Body of pancreas (tissue), 4 donors: ENCODE results near the gene FBXL7. TPM values are rescaled to one million over a fixed set of nuclear protein-coding genes. Genes with fewer than 3 reads are reported as not detected.

ENCODE experiments used
- ATAC-seq: fragments of 150-250 bp; one replicate; pipeline ENCODE4 v1.9.1; 2016
- DNase-seq, 4 donors: peaks; one replicate each; pipeline ENCODE4 v3.0.0-alpha.2; 2019
- H3K27ac ChIP-seq, 4 donors: fragments of 200-600 bp; sonication (generic); 1 replicate in 3 of 4; 2 replicates in 1 of 4; pipeline versions ENCODE4 v1.5.1 to v1.6.1; 2016 to 2019; ENCODE audit warnings: mild to moderate bottlenecking in 1 of 4, mixed read lengths in 1 of 4, moderate library complexity in 1 of 4
- H3K27me3 ChIP-seq, 2 donors: fragments of 200-600 bp; sonication (generic); one replicate each; pipeline ENCODE4 v1.6.0; 2016; ENCODE audit warnings: mild to moderate bottlenecking in 1 of 2
- H3K36me3 ChIP-seq, 2 donors: fragments of 200-600 bp; sonication (generic); replicated peaks in 1 of 2; 2 replicates each; pipeline ENCODE4 v1.5.1; 2016; ENCODE audit warnings: low read depth in 2 of 2; ENCODE audit not compliant: insufficient read depth in 1 of 2
- H3K4me1 ChIP-seq: fragments of 200-600 bp; sonication (generic); one replicate; pipeline ENCODE4 v1.6.0; 2016
- H3K4me3 ChIP-seq, 2 donors: fragments of 200-600 bp; sonication (generic); 1 replicate in 1 of 2; 2 replicates in 1 of 2; pipeline ENCODE4 v1.5.1; 2016 to 2019
- H3K9me3 ChIP-seq, 3 donors: fragments of 200-600 bp; sonication (generic); 1 replicate in 2 of 3; 2 replicates in 1 of 3; pipeline ENCODE4 v1.5.1; 2016
- CTCF ChIP-seq, 7 experiments: fragments of 450-650 bp in 4 of 7; fragments of 200-600 bp in 3 of 7; sonication (generic) in 3 of 7; IDR thresholded peaks; one replicate each; pipeline ENCODE4 v1.5.1; 2016 to 2019; ENCODE audit warnings: antibody characterized with exemption in 7 of 7
- POLR2A ChIP-seq, 3 donors: fragments of 450-650 bp; IDR thresholded peaks; one replicate each; pipeline ENCODE4 v1.6.1; 2016; ENCODE audit warnings: antibody characterized with exemption in 3 of 3, mild to moderate bottlenecking in 2 of 3
- WGBS, 2 donors: methylation state at CpG; one replicate each; pipeline ENCODE4 v1.1.5; 2017; 5-methylcytosine and 5-hydroxymethylcytosine counted together
- intact Hi-C: fragments of 100-400 bp; cut with DNase I; formaldehyde crosslinking; loops from one replicate; pipeline ENCODE4 v1.15.1; 2023
- total RNA-seq, 2 donors: library from RNA; depleted of rRNA; stranded (reverse); fragments of >200 nt; gene quantifications; one replicate each; pipeline ENCODE4 v1.1.0, GENCODE V29; 2016

Gene FBXL7
- total RNA-seq, 2 donors from 2014 or later, result 3.1 to 4.0 TPM

DNA sequence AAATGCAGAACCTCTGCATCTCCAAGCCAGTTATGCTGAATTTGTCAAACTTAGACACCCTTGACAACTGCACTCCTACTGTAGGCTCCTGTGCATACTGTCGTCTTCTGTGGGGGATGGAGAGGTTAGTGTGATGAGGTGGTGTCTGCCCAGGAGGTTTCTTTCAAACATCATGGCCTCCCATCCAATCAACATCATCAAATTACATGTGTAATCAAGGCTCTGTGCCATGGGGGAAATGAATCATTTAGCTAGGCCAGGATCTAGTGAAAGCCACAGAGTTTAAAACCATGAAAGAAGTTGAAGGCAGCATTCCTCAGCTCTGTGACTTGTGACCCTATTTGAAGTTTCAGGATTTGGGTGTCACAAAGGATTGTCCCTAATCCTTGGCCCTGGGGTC, 439.0 kb downstream of the FBXL7 start:
- no peaks in the 10 kb centered on the region for H3K27me3 ChIP-seq
- TF ChIP-seq POLR2A (IDR thresholded peaks at IDR 0.05), result no peak
- TF ChIP-seq CTCF (IDR thresholded peaks at IDR 0.05), result no peak
- intact Hi-C loops, result no loop called here

GRCh38 chr5:15940905-15941304, 440.9 kb downstream of the FBXL7 start:
- Histone ChIP-seq H3K4me3 (no peak overlapping the region), H3K27ac (no peak overlapping the region), H3K9me3 (no peaks in the 10 kb centered on the region), H3K4me1 (no peaks in the 10 kb centered on the region), H3K36me3 (no peaks in the 10 kb centered on the region), H3K27me3 (no peaks in the 10 kb centered on the region)
- TF ChIP-seq CTCF (IDR thresholded peaks at IDR 0.05), result no peak
- no peak for TF ChIP-seq POLR2A (IDR thresholded peaks at IDR 0.05)
- WGBS, 2 donors, result 58 to 72% methylated on average over 3 of the region's 3 CpGs
- ATAC-seq, result no peak
- no peak for DNase-seq
- intact Hi-C loops, result no loop called here

More for the DNA sequence above, 439.0 kb downstream of the FBXL7 start:
- no peak for ATAC-seq
- DNase-seq, result no peak
- Histone ChIP-seq H3K9me3 (no peaks in the 10 kb centered on the region), H3K36me3 (no peaks in the 10 kb centered on the region), H3K4me3 (no peak overlapping the region), H3K27ac (no peak overlapping the region), H3K4me1 (no peaks in the 10 kb centered on the region)
- WGBS, 2 donors, result 44 to 47% methylated on average over 1 of the region's 1 CpG

DNA sequence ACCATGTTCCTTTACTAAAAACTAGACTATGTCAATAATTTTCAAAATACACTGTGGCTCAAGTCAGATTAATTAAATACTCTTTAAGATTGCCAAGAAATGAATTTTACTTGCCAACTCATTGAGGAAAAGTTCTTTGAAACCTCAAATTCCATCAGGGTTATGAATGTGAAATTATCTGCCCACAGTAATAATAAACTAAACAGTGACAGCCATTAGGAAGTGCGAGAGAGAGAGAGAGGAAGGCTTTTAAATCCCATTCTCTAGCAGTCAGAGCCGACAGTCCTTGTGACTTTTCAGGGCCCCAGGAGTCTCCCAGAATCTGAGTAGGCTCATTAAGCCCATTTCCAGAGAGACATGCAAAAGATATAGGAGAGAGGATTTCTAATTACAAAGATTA, 443.5 kb downstream of the FBXL7 start:
- H3K4me1 ChIP-seq, result no peaks in the 10 kb centered on the region
- H3K4me3 ChIP-seq, result no peak overlapping the region
- DNase-seq (no peak), ATAC-seq (no peak)
- 52 to 54% methylated on average over 2 of the region's 2 CpGs for WGBS, 2 donors
- no peak overlapping the region for H3K27ac ChIP-seq
- intact Hi-C loops, result no loop called here
- no peaks in the 10 kb centered on the region for H3K9me3 ChIP-seq
- no peaks in the 10 kb centered on the region for H3K27me3 ChIP-seq
- H3K36me3 ChIP-seq, result no peaks in the 10 kb centered on the region
- TF ChIP-seq POLR2A (IDR thresholded peaks at IDR 0.05) (no peak), CTCF (IDR thresholded peaks at IDR 0.05) (no peak)

- no peak overlapping the region for H3K27ac ChIP-seq
- no peaks in the 10 kb centered on the region for H3K9me3 ChIP-seq
- no peak for ATAC-seq
- H3K36me3 ChIP-seq, result no peaks in the 10 kb centered on the region
- DNase-seq, result no peak
- no peaks in the 10 kb centered on the region for H3K4me1 ChIP-seq
- H3K4me3 ChIP-seq, result no peak overlapping the region
- H3K27me3 ChIP-seq, result no peaks in the 10 kb centered on the region
- intact Hi-C loops, result no loop called here
- WGBS, 2 donors, result 87 to 88% methylated on average over 3 of the region's 3 CpGs
- TF ChIP-seq POLR2A (IDR thresholded peaks at IDR 0.05), result no peak
- no peak for TF ChIP-seq CTCF (IDR thresholded peaks at IDR 0.05)
These were observed 446.0 kb downstream of the FBXL7 start for GRCh38 chr5:15946026-15946425.

DNA sequence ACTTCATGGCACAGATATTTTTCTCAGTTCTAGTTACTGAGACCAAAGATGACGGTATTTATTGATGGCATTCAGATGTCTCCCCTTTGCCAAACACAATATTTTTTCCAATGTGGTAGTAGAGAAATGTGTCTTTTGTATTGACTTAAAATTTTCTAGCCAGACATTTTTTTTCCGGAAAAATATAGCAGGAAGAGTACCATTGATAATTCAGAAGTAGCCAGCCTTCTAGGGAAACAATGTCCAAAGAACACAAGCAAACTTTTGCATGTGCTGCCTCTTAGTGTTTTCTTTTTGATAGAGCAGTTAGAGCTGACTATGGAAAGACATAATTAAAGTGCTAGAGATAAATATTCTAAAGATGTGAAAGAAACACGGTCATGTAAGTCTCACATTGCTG, 448.2 kb downstream of the FBXL7 start:
- Histone ChIP-seq H3K27ac (no peak overlapping the region), H3K4me3 (no peak overlapping the region), H3K27me3 (no peaks in the 10 kb centered on the region), H3K4me1 (no peaks in the 10 kb centered on the region), H3K9me3 (no peaks in the 10 kb centered on the region), H3K36me3 (no peaks in the 10 kb centered on the region)
- no peak for TF ChIP-seq CTCF (IDR thresholded peaks at IDR 0.05)
- no peak for TF ChIP-seq POLR2A (IDR thresholded peaks at IDR 0.05)
- 45 to 57% methylated on average over 3 of the region's 3 CpGs for WGBS, 2 donors
- ATAC-seq (no peak), DNase-seq (no peak)
- intact Hi-C loops, result no loop called here
